Tibial artery (tissue), 4 donors: Measurements from ENCODE around the gene PPP1R3G.

Source experiments
- DNase-seq, 2 donors: peaks; one replicate each; pipeline ENCODE4 v3.0.0-alpha.2; 2019
- H3K27ac ChIP-seq, 2 donors: fragments of 200-600 bp; sonication (generic) in 1 of 2; 1 replicate in 1 of 2; 2 replicates in 1 of 2; pipeline ENCODE4 v1.5.1; 2018 to 2019; ENCODE audit warnings: mild to moderate bottlenecking in 1 of 2
- H3K27me3 ChIP-seq, 2 donors: fragments of 200-600 bp; sonication (generic) in 1 of 2; one replicate each; pipeline versions ENCODE4 v1.5.1 to v1.6.0; 2016 to 2019
- H3K36me3 ChIP-seq, 3 donors: fragments of 200-600 bp; sonication (generic) in 2 of 3; one replicate each; pipeline ENCODE4 v1.5.1; 2016 to 2019; ENCODE audit warnings: mild to moderate bottlenecking in 2 of 3
- H3K4me1 ChIP-seq, 4 donors: fragments of 200-600 bp; sonication (generic) in 2 of 4; 1 replicate in 3 of 4; 2 replicates in 1 of 4; pipeline ENCODE4 v1.5.1; 2016 to 2019
- H3K4me3 ChIP-seq, 2 donors: fragments of 200-600 bp; sonication (generic) in 1 of 2; 1 replicate in 1 of 2; 2 replicates in 1 of 2; pipeline ENCODE4 v1.5.1; 2018 to 2019; ENCODE audit warnings: mild to moderate bottlenecking in 2 of 2
- H3K9me3 ChIP-seq, 3 donors: fragments of 200-600 bp; sonication (generic) in 1 of 3; one replicate each; pipeline ENCODE4 v1.5.1; 2016 to 2019
- CTCF ChIP-seq, 2 experiments: fragments of 200-600 bp in 1 of 2; fragments of 450-650 bp in 1 of 2; IDR thresholded peaks; one replicate each; pipeline ENCODE4 v1.5.1; 2017 to 2019; ENCODE audit warnings: antibody characterized with exemption in 2 of 2, mild to moderate bottlenecking in 1 of 2, moderate library complexity in 1 of 2
- intact Hi-C: fragments of 100-400 bp; cut with DNase I; formaldehyde crosslinking; loops from one replicate; pipeline ENCODE4 v1.15.0; 2023; ENCODE audit warnings: low total_unique reads

Gene PPP1R3G

GRCh38 chr6:5112066-5112799, 27.1 kb downstream of the PPP1R3G start:
- Histone ChIP-seq H3K9me3 (no peaks in the 10 kb centered on the region), H3K27me3 (no peaks in the 10 kb centered on the region), H3K27ac (no peak overlapping the region), H3K4me1 (no peaks in the 10 kb centered on the region), H3K4me3 (no peak overlapping the region), H3K36me3 (peaks cover 0 to 17% (median 0%) of the 10 kb centered on the region in 3 donors)
- no peak for TF ChIP-seq CTCF (IDR thresholded peaks at IDR 0.05)
- intact Hi-C loops: no loop called here
- DNase-seq: no peak

GRCh38 chr6:5113096-5113495, 28.0 kb downstream of the PPP1R3G start:
- H3K9me3 ChIP-seq: no peaks in the 10 kb centered on the region

GRCh38 chr6:5115168-5115567, 30.0 kb downstream of the PPP1R3G start:
- Histone ChIP-seq H3K36me3 (peaks cover 0 to 7% (median 0%) of the 10 kb centered on the region in 3 donors), H3K4me3 (no peak overlapping the region), H3K27ac (no peak overlapping the region), H3K9me3 (no peaks in the 10 kb centered on the region), H3K27me3 (no peaks in the 10 kb centered on the region), H3K4me1 (no peaks in the 10 kb centered on the region)
- TF ChIP-seq CTCF (IDR thresholded peaks at IDR 0.05): no peak
- intact Hi-C loops: no loop called here
- no peak for DNase-seq

More at GRCh38 chr6:5113096-5113495, 28.0 kb downstream of the PPP1R3G start:
- peaks cover 0 to 17% (median 0%) of the 10 kb centered on the region in 3 donors for H3K36me3 ChIP-seq
- no peaks in the 10 kb centered on the region for H3K4me1 ChIP-seq
- intact Hi-C loops: no loop called here
- H3K4me3 ChIP-seq: no peak overlapping the region
- DNase-seq: no peak
- H3K27me3 ChIP-seq: no peaks in the 10 kb centered on the region
- TF ChIP-seq CTCF (IDR thresholded peaks at IDR 0.05): no peak
- no peak overlapping the region for H3K27ac ChIP-seq

- peaks cover 0 to 4% (median 0%) of the 10 kb centered on the region in 3 donors for H3K36me3 ChIP-seq
- no peaks in the 10 kb centered on the region for H3K4me1 ChIP-seq
- no peak for DNase-seq
- H3K27me3 ChIP-seq: no peaks in the 10 kb centered on the region
- H3K4me3 ChIP-seq: no peak overlapping the region
- no peak overlapping the region for H3K27ac ChIP-seq
- intact Hi-C loops: no loop called here
- TF ChIP-seq CTCF (IDR thresholded peaks at IDR 0.05): no peak
- H3K9me3 ChIP-seq: no peaks in the 10 kb centered on the region
Observed at GRCh38 chr6:5116243-5116991, 31.3 kb downstream of the PPP1R3G start.

GRCh38 chr6:5119090-5119951, 34.2 kb downstream of the PPP1R3G start:
- H3K36me3 ChIP-seq: no peaks in the 10 kb centered on the region
- no peak for DNase-seq
- no peaks in the 10 kb centered on the region for H3K9me3 ChIP-seq
- H3K4me3 ChIP-seq: no peak overlapping the region
- TF ChIP-seq CTCF (IDR thresholded peaks at IDR 0.05): no peak
- no peaks in the 10 kb centered on the region for H3K4me1 ChIP-seq
- H3K27me3 ChIP-seq: no peaks in the 10 kb centered on the region
- intact Hi-C loops: no loop called here
- H3K27ac ChIP-seq: no peak overlapping the region
